Measurements from ENCODE around the gene ZBTB34. TPM values are rescaled to one million over a fixed set of nuclear protein-coding genes. Genes with fewer than 3 reads are reported as not detected.

ZBTB34 gene
- total RNA-seq, 3 donors from 2014 or later (not counting 1 experiment from before 2014, with no cell fraction given): 8.9 to 13.9 (median 12.0) TPM

DNA sequence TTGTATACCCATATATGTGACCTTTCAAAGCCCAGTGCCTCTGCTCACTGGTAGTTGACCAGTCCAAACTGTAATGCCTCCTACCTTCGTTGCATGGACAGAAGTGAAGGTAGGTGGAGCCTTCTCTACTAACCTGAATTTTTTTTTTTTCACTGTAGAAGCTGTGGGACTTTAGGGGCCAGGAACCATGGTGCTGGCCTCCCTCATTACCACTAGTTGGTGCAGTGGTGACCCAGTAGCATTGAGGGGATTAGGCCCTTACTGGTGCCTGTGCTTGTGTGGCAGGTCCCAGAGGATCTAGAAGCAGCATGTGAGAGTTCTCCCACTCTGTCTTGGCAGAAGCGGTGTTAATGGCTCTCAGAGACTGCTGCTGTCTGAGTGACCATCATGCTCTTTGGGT lies 56.5 kb downstream of the ZBTB34 start:
- Mint-ChIP-seq H3K27me3 (ENCODE audit: low read depth in 2 of 2) (peaks cover 7% of the 10 kb centered on the region in 2 donors), H3K4me1 (peaks cover 5 to 10% of the 10 kb centered on the region in 2 donors), H3K27ac (no peak overlapping the region), H3K36me3 (no peaks in the 10 kb centered on the region), H3K4me3 (no peak overlapping the region), H3K9me3 (no peaks in the 10 kb centered on the region)
- intact Hi-C loops (cut with micrococcal nuclease): no loop called here
- TF ChIP-seq, protein P1, sequence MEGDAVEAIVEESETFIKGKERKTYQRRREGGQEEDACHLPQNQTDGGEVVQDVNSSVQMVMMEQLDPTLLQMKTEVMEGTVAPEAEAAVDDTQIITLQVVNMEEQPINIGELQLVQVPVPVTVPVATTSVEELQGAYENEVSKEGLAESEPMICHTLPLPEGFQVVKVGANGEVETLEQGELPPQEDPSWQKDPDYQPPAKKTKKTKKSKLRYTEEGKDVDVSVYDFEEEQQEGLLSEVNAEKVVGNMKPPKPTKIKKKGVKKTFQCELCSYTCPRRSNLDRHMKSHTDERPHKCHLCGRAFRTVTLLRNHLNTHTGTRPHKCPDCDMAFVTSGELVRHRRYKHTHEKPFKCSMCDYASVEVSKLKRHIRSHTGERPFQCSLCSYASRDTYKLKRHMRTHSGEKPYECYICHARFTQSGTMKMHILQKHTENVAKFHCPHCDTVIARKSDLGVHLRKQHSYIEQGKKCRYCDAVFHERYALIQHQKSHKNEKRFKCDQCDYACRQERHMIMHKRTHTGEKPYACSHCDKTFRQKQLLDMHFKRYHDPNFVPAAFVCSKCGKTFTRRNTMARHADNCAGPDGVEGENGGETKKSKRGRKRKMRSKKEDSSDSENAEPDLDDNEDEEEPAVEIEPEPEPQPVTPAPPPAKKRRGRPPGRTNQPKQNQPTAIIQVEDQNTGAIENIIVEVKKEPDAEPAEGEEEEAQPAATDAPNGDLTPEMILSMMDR (IDR thresholded peaks at IDR 0.05): no peak
- Histone ChIP-seq H3K4me1 (ENCODE audit: control insufficient read depth, insufficient read depth, low read length) (peaks cover 13% of the 10 kb centered on the region), H3K9me3 (ENCODE audit: control insufficient read depth, insufficient read depth, low read length) (no peaks in the 10 kb centered on the region), H3K4me3 (ENCODE audit: low read length) (no peak overlapping the region), H3K27ac (ENCODE audit: low read length) (no peak overlapping the region), H3K27me3 (ENCODE audit: control insufficient read depth, insufficient read depth, low read length) (no peaks in the 10 kb centered on the region), H3K36me3 (ENCODE audit: control insufficient read depth, insufficient read depth, low read length) (no peaks in the 10 kb centered on the region)
- WGBS (ENCODE audit: insufficient coverage): 93% methylated on average over 2 of the region's 2 CpGs
- no peak for ATAC-seq
- DNase-seq: no peak

DNA sequence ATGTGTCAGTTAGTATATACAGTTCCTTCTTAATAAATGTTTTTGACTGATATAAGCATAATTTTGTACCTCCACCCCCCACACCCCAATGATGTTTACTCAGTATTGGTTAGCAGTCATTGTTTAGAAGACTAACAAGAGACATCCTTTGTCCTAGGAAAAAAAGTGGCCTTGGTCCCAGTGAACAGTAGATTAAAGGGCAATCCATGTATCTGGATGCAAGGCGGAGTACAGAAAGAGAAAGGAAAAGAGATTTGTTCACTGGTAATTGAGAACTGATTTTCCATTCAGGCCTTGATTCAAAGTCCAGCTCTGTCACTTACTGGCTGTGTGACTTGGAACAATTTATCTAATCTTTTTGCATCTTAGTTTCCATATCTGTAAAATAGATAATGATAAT lies 58.8 kb downstream of the ZBTB34 start:
- Histone ChIP-seq H3K9me3 (ENCODE audit: control insufficient read depth, insufficient read depth, low read length) (no peaks in the 10 kb centered on the region), H3K27me3 (ENCODE audit: control insufficient read depth, insufficient read depth, low read length) (no peaks in the 10 kb centered on the region), H3K36me3 (ENCODE audit: control insufficient read depth, insufficient read depth, low read length) (no peaks in the 10 kb centered on the region), H3K4me1 (ENCODE audit: control insufficient read depth, insufficient read depth, low read length) (peaks cover 10% of the 10 kb centered on the region), H3K4me3 (ENCODE audit: low read length) (no peak overlapping the region), H3K27ac (ENCODE audit: low read length) (no peak overlapping the region)
- TF ChIP-seq, protein P1 (IDR thresholded peaks at IDR 0.05): no peak
- Mint-ChIP-seq H3K9me3 (no peaks in the 10 kb centered on the region), H3K4me3 (no peak overlapping the region), H3K4me1 (peaks cover 5 to 10% of the 10 kb centered on the region in 2 donors), H3K27me3 (ENCODE audit: low read depth in 2 of 2) (no peaks in the 10 kb centered on the region), H3K36me3 (no peaks in the 10 kb centered on the region), H3K27ac (no peak overlapping the region)
- no peak for ATAC-seq
- DNase-seq: no peak
- 96% methylated on average over 1 of the region's 1 CpG for WGBS (ENCODE audit: insufficient coverage)
- intact Hi-C loops (cut with micrococcal nuclease): no loop called here

- ATAC-seq: no peak
- H3K4me3 ChIP-seq (ENCODE audit: low read length): no peak overlapping the region
- TF ChIP-seq, protein P1 (IDR thresholded peaks at IDR 0.05): no peak
- no peak for DNase-seq
- Mint-ChIP-seq H3K27me3 (ENCODE audit: low read depth in 2 of 2) (no peaks in the 10 kb centered on the region), H3K27ac (no peak overlapping the region), H3K4me1 (no peaks in the 10 kb centered on the region), H3K36me3 (no peaks in the 10 kb centered on the region), H3K4me3 (no peak overlapping the region), H3K9me3 (no peaks in the 10 kb centered on the region)
- H3K27me3 ChIP-seq (ENCODE audit: control insufficient read depth, insufficient read depth, low read length): no peaks in the 10 kb centered on the region
- no peaks in the 10 kb centered on the region for H3K9me3 ChIP-seq (ENCODE audit: control insufficient read depth, insufficient read depth, low read length)
- no peaks in the 10 kb centered on the region for H3K4me1 ChIP-seq (ENCODE audit: control insufficient read depth, insufficient read depth, low read length)
- H3K27ac ChIP-seq (ENCODE audit: low read length): no peak overlapping the region
- H3K36me3 ChIP-seq (ENCODE audit: control insufficient read depth, insufficient read depth, low read length): no peaks in the 10 kb centered on the region
- intact Hi-C loops (cut with micrococcal nuclease): no loop called here
Measured at GRCh38 chr9:126925876-126926275, 65.4 kb downstream of the ZBTB34 start.

DNA sequence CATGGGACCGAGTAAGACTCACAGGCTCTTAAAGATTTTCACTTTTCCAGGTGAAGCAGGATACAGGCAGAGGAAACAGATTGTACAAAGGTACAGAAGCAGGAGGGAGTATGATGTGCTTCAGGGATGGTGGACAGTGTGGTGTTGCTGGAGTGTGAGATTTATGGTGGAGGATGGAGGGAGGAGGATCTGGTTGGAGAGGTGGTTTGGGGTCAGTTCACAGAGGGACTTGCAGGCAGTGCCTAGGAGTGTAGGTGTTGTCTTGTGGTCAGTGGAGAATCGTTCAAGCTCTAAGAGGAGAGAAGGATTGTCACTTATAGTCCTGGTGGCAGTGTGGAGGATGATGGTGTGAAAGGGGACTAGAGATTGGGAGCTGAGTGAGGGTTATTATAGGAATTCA lies 65.9 kb downstream of the ZBTB34 start:
- no peaks in the 10 kb centered on the region for H3K9me3 Mint-ChIP-seq

More for the DNA sequence above, 65.9 kb downstream of the ZBTB34 start:
- Mint-ChIP-seq H3K27ac (no peak overlapping the region), H3K4me3 (no peak overlapping the region), H3K4me1 (no peaks in the 10 kb centered on the region), H3K27me3 (ENCODE audit: low read depth in 2 of 2) (peaks cover 0 to 1% of the 10 kb centered on the region in 2 donors), H3K36me3 (no peaks in the 10 kb centered on the region)
- no peak overlapping the region for H3K27ac ChIP-seq (ENCODE audit: low read length)
- no peaks in the 10 kb centered on the region for H3K36me3 ChIP-seq (ENCODE audit: control insufficient read depth, insufficient read depth, low read length)
- WGBS (ENCODE audit: insufficient coverage): 68% methylated on average over 2 of the region's 2 CpGs
- no peak overlapping the region for H3K4me3 ChIP-seq (ENCODE audit: low read length)
- TF ChIP-seq, protein P1 (IDR thresholded peaks at IDR 0.05): no peak
- no peaks in the 10 kb centered on the region for H3K9me3 ChIP-seq (ENCODE audit: control insufficient read depth, insufficient read depth, low read length)
- no peaks in the 10 kb centered on the region for H3K4me1 ChIP-seq (ENCODE audit: control insufficient read depth, insufficient read depth, low read length)
- no peaks in the 10 kb centered on the region for H3K27me3 ChIP-seq (ENCODE audit: control insufficient read depth, insufficient read depth, low read length)
- no peak for DNase-seq
- intact Hi-C loops (cut with micrococcal nuclease): no loop called here
- no peak for ATAC-seq
